Vagina (tissue), 2 donors: ENCODE data around the gene STS. TPM values are rescaled to one million over a fixed set of nuclear protein-coding genes. Genes with fewer than 3 reads are reported as not detected.

Experiments used
- DNase-seq, 2 donors: peaks; one replicate each; pipeline ENCODE4 v3.0.0-alpha.2; 2017; ENCODE audit errors: extremely low spot score in 2 of 2
- H3K27ac ChIP-seq: fragments of 200-600 bp; sonication (generic); one replicate; pipeline ENCODE4 v1.5.1; 2019
- H3K27me3 ChIP-seq: fragments of 200-600 bp; sonication (generic); one replicate; pipeline ENCODE4 v1.5.1; 2019
- H3K36me3 ChIP-seq, 2 donors: fragments of 200-600 bp; sonication (generic); one replicate each; pipeline ENCODE4 v1.5.1; 2017 to 2019
- H3K4me1 ChIP-seq: fragments of 200-600 bp; sonication (generic); one replicate; pipeline ENCODE4 v1.5.1; 2019
- H3K4me3 ChIP-seq, 2 donors: fragments of 200-600 bp; sonication (generic); 1 replicate in 1 of 2; 2 replicates in 1 of 2; pipeline ENCODE4 v1.5.1; 2016 to 2019
- H3K9me3 ChIP-seq: fragments of 200-600 bp; sonication (generic); one replicate; pipeline ENCODE4 v1.5.1; 2019
- CTCF ChIP-seq, 3 experiments: fragments of 450-650 bp in 2 of 3; fragments of 200-600 bp in 1 of 3; sonication (generic) in 1 of 3; IDR thresholded peaks; one replicate each; pipeline ENCODE4 v1.5.1; 2017 to 2019; ENCODE audit warnings: antibody characterized with exemption in 3 of 3, mild to moderate bottlenecking in 2 of 3, moderate library complexity in 2 of 3
- POLR2A ChIP-seq, 2 donors: fragments of 450-650 bp; IDR thresholded peaks; one replicate each; pipeline ENCODE4 v1.6.1; 2017; ENCODE audit warnings: antibody characterized with exemption in 2 of 2, mild to moderate bottlenecking in 2 of 2, moderate library complexity in 2 of 2
- POLR2AphosphoS5 ChIP-seq, 2 donors: sonication (generic); formaldehyde crosslinking; IDR thresholded peaks; one replicate each; pipeline ENCODE4 v1.9.0; 2017; ENCODE audit warnings: antibody characterized with exemption in 2 of 2, mild to moderate bottlenecking in 2 of 2, low read depth in 1 of 2; ENCODE audit not compliant: insufficient read depth in 1 of 2
- intact Hi-C: fragments of 100-400 bp; cut with DNase I; formaldehyde crosslinking; loops from one replicate; pipeline ENCODE4 v1.15.1; 2023
- total RNA-seq: library from RNA; depleted of rRNA; stranded (reverse); fragments of >200 nt; gene quantifications from one replicate; pipeline ENCODE4 v1.2.3, GENCODE V29; 2016

Gene STS
- total RNA-seq, 1 donor from 2014 or later: 6.4 TPM

GRCh38 chrX:7146020-7146702 is 1.4 kb upstream of the STS start:
- Histone ChIP-seq H3K4me1 (peaks cover 22% of the 10 kb centered on the region), H3K4me3 (no peak overlapping the region), H3K27ac (no peak overlapping the region), H3K27me3 (no peaks in the 10 kb centered on the region), H3K36me3 (no peaks in the 10 kb centered on the region), H3K9me3 (no peaks in the 10 kb centered on the region)
- TF ChIP-seq CTCF (IDR thresholded peaks at IDR 0.05) (no peak), POLR2A (IDR thresholded peaks at IDR 0.05) (no peak), POLR2AphosphoS5 (IDR thresholded peaks at IDR 0.05; ENCODE audit: insufficient read depth in 1 of 2, low read depth in 1 of 2) (no peak)
- no peak for DNase-seq
- intact Hi-C loops: no loop called here

DNA sequence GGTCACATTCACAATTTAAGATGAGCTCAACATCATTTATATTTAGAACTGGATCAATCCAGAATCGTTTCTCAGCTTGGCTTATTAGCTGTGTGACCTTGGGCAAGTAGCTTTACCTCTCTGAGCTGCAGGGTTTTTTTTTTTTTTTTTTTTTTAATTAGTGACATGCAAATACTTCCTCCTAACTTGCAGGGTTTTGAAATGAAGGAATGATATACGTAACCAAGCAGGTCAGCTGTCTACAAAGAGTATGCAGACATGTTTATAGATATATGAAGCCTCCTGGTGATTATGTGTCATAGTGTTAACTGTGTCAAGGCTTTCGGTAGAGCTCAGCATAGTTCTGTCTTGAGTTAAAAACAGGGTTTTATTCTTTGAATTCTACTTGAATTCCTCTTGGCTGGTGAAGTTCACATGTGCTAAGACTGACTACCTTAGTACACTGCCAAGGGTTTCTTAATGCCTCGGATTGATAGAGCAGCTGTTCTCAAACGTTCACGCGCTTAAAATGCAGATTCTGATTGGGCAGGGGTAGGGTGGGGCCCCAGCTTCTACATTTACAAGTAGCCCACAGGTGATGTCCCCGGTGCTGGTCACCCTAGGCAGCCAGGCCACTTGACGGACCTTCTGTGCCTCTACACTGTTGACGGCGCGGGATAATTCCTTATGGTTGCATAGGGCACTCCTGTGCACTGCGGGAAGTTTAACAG is 654 bp upstream of the STS start:
- Histone ChIP-seq H3K9me3 (no peaks in the 10 kb centered on the region), H3K27me3 (no peaks in the 10 kb centered on the region), H3K4me1 (peaks cover 22% of the 10 kb centered on the region), H3K36me3 (no peaks in the 10 kb centered on the region), H3K27ac (peak overlapping the region; percentile 82), H3K4me3 (peak overlapping the region; percentile 78 to 96)
- no peak for TF ChIP-seq POLR2A (IDR thresholded peaks at IDR 0.05)
- no peak for TF ChIP-seq CTCF (IDR thresholded peaks at IDR 0.05)
- TF ChIP-seq POLR2AphosphoS5 (IDR thresholded peaks at IDR 0.05; ENCODE audit: insufficient read depth in 1 of 2, low read depth in 1 of 2): no peak
- intact Hi-C loops: no loop called here
- DNase-seq: no peak

DNA sequence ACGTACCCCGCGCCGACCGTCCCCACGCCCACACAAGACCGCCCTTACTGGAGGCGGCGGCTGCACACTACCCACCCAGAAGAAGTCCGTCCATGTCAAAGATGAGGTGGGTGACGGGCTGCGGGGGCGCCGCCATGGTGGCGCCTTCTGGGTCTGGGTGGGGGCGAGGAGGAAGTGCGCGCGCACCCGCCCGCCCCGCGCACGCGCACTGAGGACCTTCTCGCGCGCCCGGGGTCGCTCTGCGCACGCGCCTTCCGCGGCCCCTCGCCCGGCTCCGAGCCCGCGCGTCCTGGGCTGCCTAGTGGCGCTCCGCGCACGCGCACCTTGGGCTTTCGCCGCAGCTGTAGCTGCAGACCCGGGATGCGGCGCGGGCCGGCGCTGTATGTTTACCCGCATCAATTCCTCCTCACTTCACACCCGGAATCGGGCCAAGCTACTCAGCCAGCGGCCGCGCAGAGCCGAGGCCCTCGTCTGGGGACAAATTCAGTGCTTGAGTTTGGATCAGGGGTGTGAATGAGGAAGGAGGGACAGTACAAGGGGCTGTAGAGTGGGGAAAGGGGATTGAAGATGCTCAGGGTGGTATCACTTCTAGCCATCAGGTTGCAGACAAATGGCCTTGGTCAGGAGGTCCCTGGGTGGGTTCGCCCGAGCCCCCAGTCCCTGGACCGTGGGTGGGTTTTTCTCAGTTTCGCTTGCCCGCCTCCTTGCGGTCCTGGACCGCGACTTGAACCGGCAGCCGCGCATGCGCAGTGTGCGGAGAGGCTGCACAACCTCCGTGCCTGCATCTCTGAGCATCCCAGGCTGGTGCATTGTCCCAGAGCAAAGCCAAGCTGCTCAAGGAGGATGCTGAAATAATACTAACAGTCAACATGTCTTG is 704 bp downstream of the STS start, which contains the start of gene PUDP:
PUDP (minus strand) TSS at position 176 of the 877 bp plus-strand sequence; CDS start at position 136, 40 bp downstream.
- peaks cover 22% of the 10 kb centered on the region for H3K4me1 ChIP-seq
- intact Hi-C loops: no loop called here
- H3K27me3 ChIP-seq: no peaks in the 10 kb centered on the region
- no peaks in the 10 kb centered on the region for H3K36me3 ChIP-seq
- H3K27ac ChIP-seq: peak within 1 kb of the TSS; percentile 82
- no peak for DNase-seq
- H3K9me3 ChIP-seq: no peaks in the 10 kb centered on the region
- no peak for TF ChIP-seq CTCF (IDR thresholded peaks at IDR 0.05)
- TF ChIP-seq POLR2AphosphoS5 (IDR thresholded peaks at IDR 0.05; ENCODE audit: insufficient read depth in 1 of 2, low read depth in 1 of 2): peak in 1 of 2 donors; percentile 63
- TF ChIP-seq POLR2A (IDR thresholded peaks at IDR 0.05): peak in 1 of 2 donors; percentile 9
- peak within 1 kb of the TSS; percentile 78 to 96 for H3K4me3 ChIP-seq

DNA sequence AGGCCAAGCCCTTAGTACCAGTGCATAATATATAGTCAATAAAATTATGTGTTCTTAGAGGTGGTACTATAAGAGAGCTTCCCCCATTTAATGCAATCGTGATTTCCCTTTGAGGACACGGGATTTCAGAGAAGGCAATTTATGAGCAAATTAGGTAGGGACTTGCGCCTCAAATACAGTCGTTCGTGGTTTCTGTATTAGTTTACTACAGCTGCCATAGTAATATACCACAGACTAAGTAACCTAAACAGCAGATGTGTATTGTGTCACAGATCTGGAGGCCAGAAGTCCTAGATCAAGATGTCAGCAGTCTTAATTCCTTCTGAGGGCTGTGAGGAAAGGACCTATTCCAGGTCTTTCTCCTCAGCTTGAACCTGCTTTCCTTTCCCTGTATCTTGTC is 1.9 kb downstream of the STS start:
- Histone ChIP-seq H3K27ac (no peak overlapping the region), H3K4me1 (peaks cover 22% of the 10 kb centered on the region), H3K36me3 (no peaks in the 10 kb centered on the region), H3K9me3 (no peaks in the 10 kb centered on the region), H3K27me3 (no peaks in the 10 kb centered on the region), H3K4me3 (no peak overlapping the region)
- TF ChIP-seq POLR2AphosphoS5 (IDR thresholded peaks at IDR 0.05; ENCODE audit: insufficient read depth in 1 of 2, low read depth in 1 of 2) (no peak), CTCF (IDR thresholded peaks at IDR 0.05) (no peak), POLR2A (IDR thresholded peaks at IDR 0.05) (no peak)
- intact Hi-C loops: no loop called here
- DNase-seq: no peak
